CD14-positive monocyte (primary cell): Measurements from ENCODE around the gene ZNF652. TPM values are rescaled to one million over a fixed set of nuclear protein-coding genes. Genes with fewer than 3 reads are reported as not detected.

Experiments used
- DNase-seq, 3 donors: peaks; one replicate each; pipeline ENCODE4 v3.0.0-alpha.2; 2011 to 2022
- H2AFZ ChIP-seq: 2 replicates; pipeline ENCODE4 v1.6.0; 2012; ENCODE audit warnings: mild to moderate bottlenecking, low read depth, low read length, inconsistent platforms; ENCODE audit not compliant: insufficient read depth, poor library complexity, severe bottlenecking
- H3K27ac ChIP-seq, 2 donors: 1 replicate in 1 of 2; 2 replicates in 1 of 2; pipeline ENCODE4 v1.5.1; 2012 to 2013; ENCODE audit warnings: low read length in 2 of 2, control low read depth in 1 of 2, inconsistent platforms in 1 of 2, low read depth in 1 of 2, mild to moderate bottlenecking in 1 of 2
- H3K27me3 ChIP-seq, 2 donors: one replicate each; pipeline versions ENCODE4 v1.6.0 to v1.6.1; 2011 to 2013; ENCODE audit warnings: low read length in 2 of 2; ENCODE audit not compliant: control insufficient read depth in 2 of 2, insufficient read depth in 2 of 2
- H3K36me3 ChIP-seq, 2 donors: replicated peaks in 1 of 2; 1 replicate in 1 of 2; 2 replicates in 1 of 2; pipeline versions ENCODE4 v1.5.1 to v1.6.1; 2012 to 2013; ENCODE audit warnings: low read length in 2 of 2, control low read depth in 1 of 2, inconsistent platforms in 1 of 2, mild to moderate bottlenecking in 1 of 2; ENCODE audit not compliant: insufficient read depth in 2 of 2, control insufficient read depth in 1 of 2
- H3K4me1 ChIP-seq, 2 donors: 1 replicate in 1 of 2; 2 replicates in 1 of 2; pipeline versions ENCODE4 v1.5.1 to v1.6.1; 2012 to 2013; ENCODE audit warnings: low read length in 2 of 2, control low read depth in 1 of 2, inconsistent platforms in 1 of 2, mild to moderate bottlenecking in 1 of 2, moderate library complexity in 1 of 2; ENCODE audit not compliant: insufficient read depth in 2 of 2, control insufficient read depth in 1 of 2
- H3K4me2 ChIP-seq: replicated peaks from 2 replicates; pipeline ENCODE3; 2012; ENCODE audit warnings: low read length, moderate library complexity, mild to moderate bottlenecking; ENCODE audit not compliant: poor library complexity, severe bottlenecking; ENCODE audit errors: extremely low read depth
- H3K4me3 ChIP-seq, 3 experiments: fragments of 200-600 bp in 1 of 3; sonication (generic) in 1 of 3; replicated peaks in 1 of 3; 1 replicate in 2 of 3; 2 replicates in 1 of 3; pipeline ENCODE4 v1.5.1; 2011 to 2013; ENCODE audit warnings: low read length in 3 of 3, mild to moderate bottlenecking in 3 of 3, control low read depth in 2 of 3, low read depth in 2 of 3, inconsistent platforms in 1 of 3, moderate library complexity in 1 of 3
- H3K79me2 ChIP-seq: 2 replicates; pipeline ENCODE4 v1.6.0; 2012; ENCODE audit warnings: mild to moderate bottlenecking, control low read depth, inconsistent platforms, low read length, moderate library complexity; ENCODE audit not compliant: insufficient read depth
- H3K9ac ChIP-seq: 2 replicates; pipeline ENCODE4 v1.6.0; 2017; ENCODE audit warnings: low read length, mild to moderate bottlenecking; ENCODE audit not compliant: insufficient read depth, poor library complexity, severe bottlenecking
- H3K9me3 ChIP-seq, 2 donors: replicated peaks in 1 of 2; 1 replicate in 1 of 2; 2 replicates in 1 of 2; pipeline versions ENCODE4 v1.5.1 to v1.6.1; 2012 to 2013; ENCODE audit warnings: low read length in 2 of 2, control low read depth in 1 of 2; ENCODE audit not compliant: control insufficient read depth in 1 of 2, insufficient read depth in 1 of 2
- H4K20me1 ChIP-seq: 2 replicates; pipeline ENCODE4 v1.6.0; 2012; ENCODE audit warnings: mild to moderate bottlenecking, low read length, control low read depth, moderate library complexity; ENCODE audit not compliant: insufficient read depth
- H3K27ac Mint-ChIP-seq, 7 donors: one replicate each; pipeline ENCODE4 v1.8.0; 2020; ENCODE audit warnings: mild to moderate bottlenecking in 7 of 7, mixed read lengths in 7 of 7, moderate library complexity in 6 of 7, inconsistent platforms in 2 of 7
- H3K27me3 Mint-ChIP-seq, 3 donors: one replicate each; pipeline ENCODE4 v1.8.0; 2021 to 2022; ENCODE audit warnings: low read depth in 3 of 3, mild to moderate bottlenecking in 3 of 3, mixed read lengths in 3 of 3, moderate library complexity in 3 of 3, inconsistent platforms in 1 of 3
- H3K36me3 Mint-ChIP-seq, 2 donors: one replicate each; pipeline ENCODE4 v1.8.0; 2020; ENCODE audit warnings: mixed read lengths in 2 of 2, inconsistent platforms in 1 of 2, mild to moderate bottlenecking in 1 of 2
- H3K4me1 Mint-ChIP-seq: one replicate; pipeline ENCODE4 v1.8.0; 2020; ENCODE audit warnings: mild to moderate bottlenecking, mixed read lengths
- H3K4me3 Mint-ChIP-seq, 2 donors: one replicate each; pipeline ENCODE4 v1.8.0; 2020; ENCODE audit warnings: mild to moderate bottlenecking in 2 of 2, mixed read lengths in 2 of 2, moderate library complexity in 1 of 2
- H3K9me3 Mint-ChIP-seq, 7 donors: one replicate each; pipeline ENCODE4 v1.8.0; 2020 to 2022; ENCODE audit warnings: mixed read lengths in 7 of 7, mild to moderate bottlenecking in 6 of 7, moderate library complexity in 6 of 7, inconsistent platforms in 2 of 7
- WGBS: methylation state at CpG from one replicate; pipeline ENCODE4 v1.1.5; 2013; ENCODE audit warnings: missing lambda C conversion rate; ENCODE audit not compliant: insufficient coverage; 5-methylcytosine and 5-hydroxymethylcytosine counted together
- intact Hi-C, 2 donors: fragments of 100-400 bp; cut with micrococcal nuclease; formaldehyde crosslinking; loops; one replicate each; pipeline versions ENCODE4 v1.15.0 to v1.15.1; 2023
- polyA plus RNA-seq, 3 donors: library from polyadenylated mRNA; depleted of rRNA in 1 of 3; unstranded in 2 of 3; stranded (reverse) in 1 of 3; fragments of 300-500 nt in 2 of 3; fragments of >200 nt in 1 of 3; fragmentation: Illumina TruSeq in 2 of 3; gene quantifications; 1 replicate in 2 of 3; 2 replicates in 1 of 3; pipeline ENCODE4 v1.2.3, GENCODE V29; 2012 to 2021
- TF ChIP-seq, protein P1 (sequence below): fragments of 200-600 bp; IDR thresholded peaks from one replicate; pipeline ENCODE4 v1.8.0; 2022; ENCODE audit warnings: antibody characterized with exemption, mild to moderate bottlenecking

The ZNF652 gene
- polyA plus RNA-seq, 3 donors, result 16.9 to 19.8 (median 18.8) TPM

DNA sequence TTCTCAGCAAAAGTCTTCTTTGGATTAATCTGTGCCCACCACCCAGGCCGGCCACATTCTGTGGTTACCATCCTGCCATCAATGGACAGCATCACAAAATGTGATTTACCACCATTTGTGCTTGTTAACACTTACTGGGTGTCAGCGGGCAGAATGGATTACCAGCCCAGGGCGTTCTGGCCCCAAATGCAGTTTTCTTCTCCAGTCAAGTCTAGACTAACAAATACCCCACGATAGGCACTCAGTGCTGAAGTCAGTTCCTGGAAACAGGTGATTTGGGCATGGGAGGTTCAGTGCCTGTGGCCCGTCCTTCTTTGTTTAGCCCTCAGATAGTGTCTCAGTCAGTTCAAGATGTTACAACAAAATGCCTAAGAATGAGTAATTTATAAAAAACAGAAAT lies 92.7 kb downstream of the ZNF652 start:
- DNase-seq, result no peak
- H3K36me3 Mint-ChIP-seq, result no peaks in the 10 kb centered on the region
- no peak overlapping the region for H2AFZ ChIP-seq
- H3K9me3 Mint-ChIP-seq, result peaks cover 0 to 2% (median 0%) of the 10 kb centered on the region in 7 donors
- H3K27ac ChIP-seq, result no peak overlapping the region
- TF ChIP-seq, protein P1, sequence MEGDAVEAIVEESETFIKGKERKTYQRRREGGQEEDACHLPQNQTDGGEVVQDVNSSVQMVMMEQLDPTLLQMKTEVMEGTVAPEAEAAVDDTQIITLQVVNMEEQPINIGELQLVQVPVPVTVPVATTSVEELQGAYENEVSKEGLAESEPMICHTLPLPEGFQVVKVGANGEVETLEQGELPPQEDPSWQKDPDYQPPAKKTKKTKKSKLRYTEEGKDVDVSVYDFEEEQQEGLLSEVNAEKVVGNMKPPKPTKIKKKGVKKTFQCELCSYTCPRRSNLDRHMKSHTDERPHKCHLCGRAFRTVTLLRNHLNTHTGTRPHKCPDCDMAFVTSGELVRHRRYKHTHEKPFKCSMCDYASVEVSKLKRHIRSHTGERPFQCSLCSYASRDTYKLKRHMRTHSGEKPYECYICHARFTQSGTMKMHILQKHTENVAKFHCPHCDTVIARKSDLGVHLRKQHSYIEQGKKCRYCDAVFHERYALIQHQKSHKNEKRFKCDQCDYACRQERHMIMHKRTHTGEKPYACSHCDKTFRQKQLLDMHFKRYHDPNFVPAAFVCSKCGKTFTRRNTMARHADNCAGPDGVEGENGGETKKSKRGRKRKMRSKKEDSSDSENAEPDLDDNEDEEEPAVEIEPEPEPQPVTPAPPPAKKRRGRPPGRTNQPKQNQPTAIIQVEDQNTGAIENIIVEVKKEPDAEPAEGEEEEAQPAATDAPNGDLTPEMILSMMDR, result no peak
- WGBS, result 79% methylated on average over 2 of the region's 5 CpGs
- intact Hi-C loops, result no loop called here
- H3K27me3 ChIP-seq, result no peaks in the 10 kb centered on the region
- no peak overlapping the region for H3K4me3 Mint-ChIP-seq
- no peaks in the 10 kb centered on the region for H4K20me1 ChIP-seq
- no peak overlapping the region for H3K4me3 ChIP-seq
- no peak overlapping the region for H3K27ac Mint-ChIP-seq
- peaks cover 7% of the 10 kb centered on the region for H3K4me1 Mint-ChIP-seq
- no peaks in the 10 kb centered on the region for H3K36me3 ChIP-seq
- H3K79me2 ChIP-seq, result no peaks in the 10 kb centered on the region
- no peaks in the 10 kb centered on the region for H3K9me3 ChIP-seq
- no peaks in the 10 kb centered on the region for H3K4me1 ChIP-seq
- H3K4me2 ChIP-seq, result no peak overlapping the region
- H3K27me3 Mint-ChIP-seq, result peaks cover 6 to 12% (median 12%) of the 10 kb centered on the region in 3 donors
- H3K9ac ChIP-seq, result no peak overlapping the region

DNA sequence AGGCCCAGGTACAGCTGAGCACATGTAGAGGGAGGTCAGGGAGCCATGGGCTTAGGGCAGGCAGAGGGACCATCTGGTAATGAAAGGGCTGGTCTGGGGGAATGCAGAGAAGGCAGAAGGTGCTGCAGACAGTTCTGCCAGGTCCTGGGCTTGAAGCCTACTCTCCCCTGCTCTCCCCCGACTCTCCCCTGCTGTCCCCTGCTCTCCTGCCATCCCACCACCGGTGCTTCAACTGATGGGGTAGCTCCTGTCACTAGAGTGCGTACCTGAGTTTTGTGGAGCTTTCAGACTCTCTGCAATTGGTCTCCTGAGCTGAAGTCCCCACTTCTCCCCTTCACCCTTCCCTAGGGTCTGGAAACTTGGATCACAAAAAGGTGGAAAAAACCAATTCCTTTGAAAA lies 94.1 kb downstream of the ZNF652 start:
- intact Hi-C loops, result no loop called here
- Histone ChIP-seq H3K27me3 (no peaks in the 10 kb centered on the region), H3K4me3 (no peak overlapping the region), H3K27ac (no peak overlapping the region), H4K20me1 (no peaks in the 10 kb centered on the region), H3K4me2 (no peak overlapping the region), H3K9me3 (no peaks in the 10 kb centered on the region), H3K9ac (no peak overlapping the region), H3K4me1 (no peaks in the 10 kb centered on the region), H2AFZ (no peak overlapping the region), H3K36me3 (no peaks in the 10 kb centered on the region), H3K79me2 (no peaks in the 10 kb centered on the region)
- Mint-ChIP-seq H3K4me1 (peaks cover 7% of the 10 kb centered on the region), H3K4me3 (no peak overlapping the region), H3K36me3 (no peaks in the 10 kb centered on the region), H3K27me3 (peaks cover 6 to 12% (median 10%) of the 10 kb centered on the region in 3 donors), H3K9me3 (peaks cover 0 to 2% (median 0%) of the 10 kb centered on the region in 7 donors), H3K27ac (no peak overlapping the region)
- whole genome bisulfite sequencing, result 90% methylated on average over 3 of the region's 3 CpGs
- DNase-seq, result no peak
- TF ChIP-seq, protein P1, result no peak
